A549 treated with GW870086 at 1 μM for 4 hours (cell line): ENCODE data around the gene CEP104. TPM values are rescaled to one million over a fixed set of nuclear protein-coding genes. Genes with fewer than 3 reads are reported as not detected.

Experiments used
- total RNA-seq: library from RNA; stranded (reverse); fragments of 200-300 nt; extraction: Qiagen RNA extraction; gene quantifications from 5 replicates; pipeline ENCODE4 v1.2.3, GENCODE V29; 2022; ENCODE audit warnings: low read depth

The CEP104 gene
- total RNA-seq, result 11.3 to 17.9 TPM (median 15.7 TPM) in 5 replicates

DNA sequence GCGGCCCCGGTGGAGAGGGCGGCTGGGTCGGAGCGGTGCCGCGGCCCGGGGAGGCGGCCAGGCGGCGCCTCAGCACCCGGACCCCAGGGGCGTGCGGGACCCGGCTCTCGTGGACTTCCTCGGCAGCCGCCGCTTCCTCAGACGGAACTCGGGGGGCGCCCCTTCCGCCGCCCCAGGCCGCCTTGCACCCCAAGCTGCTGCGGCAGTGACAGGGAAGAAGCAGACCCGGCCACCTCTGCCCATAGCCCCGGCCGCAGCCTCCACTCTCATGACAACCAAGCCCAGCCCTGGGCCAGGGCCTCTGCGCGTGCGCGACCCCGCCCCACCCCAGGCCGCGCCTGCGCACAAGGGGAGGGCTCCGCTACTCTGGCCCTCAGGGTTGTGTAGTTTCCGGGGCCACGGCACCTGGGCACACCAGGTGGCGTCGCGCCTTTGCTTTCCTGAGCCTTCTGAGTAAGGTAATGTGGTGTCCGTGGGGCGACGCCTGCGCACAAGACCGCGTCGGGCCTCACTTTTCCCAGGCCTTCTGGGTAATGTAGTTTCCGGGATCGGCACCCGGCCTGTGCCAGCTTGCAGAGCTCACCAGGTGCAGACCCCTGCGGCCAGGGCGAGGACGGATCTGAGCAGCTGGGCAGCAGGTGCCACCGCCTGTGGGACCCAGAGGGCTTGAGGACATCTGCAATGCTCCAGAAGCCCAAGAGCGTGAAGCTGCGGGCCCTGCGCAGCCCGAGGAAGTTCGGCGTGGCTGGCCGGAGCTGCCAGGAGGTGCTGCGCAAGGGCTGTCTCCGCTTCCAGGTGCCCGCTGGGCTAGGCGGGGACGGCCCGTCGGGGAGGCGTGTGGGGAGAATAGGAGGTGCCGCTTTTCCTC, at the start of gene CEP104, which contains the start of gene DFFB:
TSS of gene CEP104 (minus strand) at position 289 of the 868 bp plus-strand sequence. CDS start 4,804 bp downstream, outside the sequence.
TSS of gene DFFB (plus strand) at position 554 of the 868 bp plus-strand sequence. CDS start at position 682, 128 bp downstream.

GRCh38 chr1:3900150-3900968, 43.3 kb upstream of the CEP104 start, which contains the start of gene C1orf174:
Gene C1orf174, minus strand, starts transcription at chr1:3900272. Its CDS starts 86 bp downstream, at chr1:3900186.

DNA sequence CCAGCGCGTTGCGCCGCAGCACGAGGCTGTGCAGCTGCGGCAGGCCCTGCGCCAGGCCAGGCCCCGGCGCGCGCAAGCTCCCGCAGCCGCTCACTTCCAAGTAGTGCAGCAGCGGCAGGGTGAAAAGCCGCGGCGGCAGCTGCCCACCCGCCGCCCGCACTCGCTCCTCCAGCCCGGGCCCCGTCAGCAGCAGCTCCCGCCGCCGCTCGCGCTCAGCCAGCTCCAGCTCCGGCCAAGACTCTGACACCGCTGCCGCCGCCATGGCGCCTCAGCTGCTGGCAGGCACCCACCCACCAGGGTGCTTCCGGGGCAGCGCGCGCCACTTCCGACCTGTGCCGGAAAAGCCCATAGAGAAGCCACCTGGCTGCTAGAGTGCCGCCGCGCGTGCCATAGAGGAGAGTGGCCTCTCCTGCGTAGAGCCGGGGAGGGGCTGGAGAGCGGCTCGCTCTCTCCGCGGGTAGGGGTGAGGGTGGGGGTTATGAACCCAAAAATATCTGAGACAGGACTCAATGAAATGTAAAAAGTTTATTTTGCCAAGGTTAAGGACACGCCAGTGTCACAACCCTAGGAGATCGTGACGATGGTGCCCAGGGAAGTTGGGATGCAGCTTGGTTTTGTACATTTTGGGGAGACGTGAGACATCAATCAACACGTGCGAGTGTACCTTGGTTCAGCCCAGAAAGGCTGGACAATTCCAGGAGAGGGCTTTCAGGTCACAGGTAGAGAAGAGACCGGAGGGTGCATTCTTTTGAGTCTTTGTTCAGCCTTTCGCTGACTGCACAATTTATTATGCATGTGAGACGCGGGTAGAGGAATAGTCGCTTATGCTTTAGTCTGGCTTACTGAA, 60.6 kb downstream of the CEP104 start, which contains the start of gene LRRC47:
TSS of gene LRRC47 (minus strand) at position 284 of the 847 bp plus-strand sequence. CDS start at position 262, 22 bp downstream.

DNA sequence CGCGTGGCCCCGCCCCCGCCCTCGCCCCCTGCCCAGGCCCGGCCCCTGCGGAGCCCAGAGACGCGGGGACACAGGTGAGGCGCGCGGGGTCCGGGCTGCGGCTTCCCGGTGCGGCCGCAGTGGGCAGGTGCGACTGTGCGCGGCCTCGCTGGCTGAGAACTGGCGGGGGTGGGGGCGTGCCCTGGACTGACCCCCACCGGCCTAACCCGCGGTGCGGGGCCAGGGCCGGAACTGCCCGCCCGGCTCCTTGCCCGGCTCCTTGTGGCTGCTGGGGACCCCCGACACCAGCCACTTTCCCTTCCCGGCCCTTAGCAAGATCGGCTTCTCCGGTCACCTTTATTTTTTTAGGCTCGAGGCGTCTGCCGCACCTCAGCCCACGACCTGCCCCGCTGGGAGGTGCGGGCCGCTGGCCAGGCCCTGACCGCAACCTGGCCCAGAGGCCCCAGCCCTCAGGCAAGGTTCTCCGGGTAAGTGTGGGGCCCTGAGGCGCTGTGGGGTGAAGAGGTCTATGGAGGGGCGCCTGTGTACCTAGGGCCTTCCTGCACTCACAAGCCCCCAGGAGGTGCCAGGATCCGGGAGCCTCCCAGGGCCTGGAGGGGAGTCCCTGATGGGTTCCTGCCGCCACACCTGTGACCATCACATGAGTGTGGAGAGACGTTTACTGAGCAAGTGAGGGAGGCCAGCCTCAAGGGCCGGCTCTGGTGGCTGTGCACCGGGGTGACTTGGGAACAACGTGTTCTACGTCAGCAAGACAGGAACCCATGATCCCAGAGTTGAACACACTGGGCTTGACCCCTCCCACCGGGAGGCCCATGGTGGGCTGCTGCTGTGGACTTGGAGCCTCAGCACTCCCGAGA, 84.1 kb downstream of the CEP104 start, which contains the start of gene SMIM1:
TSS of gene SMIM1 (plus strand) at position 35 of the 857 bp plus-strand sequence. CDS start 2,625 bp downstream, outside the sequence.

Other genes starting within 250 kb of the CEP104 start
- 6.1 to 10.7 TPM (median 9.3 TPM) in 5 replicates for gene MEGF6, start 245.7 kb downstream of the CEP104 start, total RNA-seq
- gene TPRG1L, start 232.2 kb downstream of the CEP104 start, total RNA-seq, result 26.1 to 30.7 TPM (median 29.6 TPM) in 5 replicates
- 14.1 to 21.5 TPM (median 19.5 TPM) in 5 replicates for gene WRAP73, start 207.1 kb downstream of the CEP104 start, total RNA-seq
- 0.42 to 0.87 TPM (median 0.68 TPM) in 5 replicates for gene TP73, start 204.7 kb downstream of the CEP104 start, total RNA-seq
- gene CCDC27, start 104.8 kb downstream of the CEP104 start, total RNA-seq, result not detected in 5 replicates
- 0.79 to 1.9 TPM (median 1.3 TPM) in 5 replicates for gene SMIM1, start 84.5 kb downstream of the CEP104 start, total RNA-seq
- gene LRRC47, start 60.7 kb downstream of the CEP104 start, total RNA-seq, result 30.5 to 34.2 TPM (median 32.5 TPM) in 5 replicates
- gene DFFB, start 265 bp upstream of the CEP104 start, total RNA-seq, result 3.1 to 4.0 TPM (median 3.8 TPM) in 5 replicates
- gene C1orf174, start 43.1 kb upstream of the CEP104 start, total RNA-seq, result 22.3 to 26.0 TPM (median 24.6 TPM) in 5 replicates